Measurements from ENCODE around the gene RAD51C. TPM values are rescaled to one million over a fixed set of nuclear protein-coding genes. Genes with fewer than 3 reads are reported as not detected.
A peak's percentile ranks its signal among the peaks of the same experiment; 100 is the strongest.

RAD51C gene
- total RNA-seq, 1 experiment from 2014 or later, result 15.2 TPM

DNA sequence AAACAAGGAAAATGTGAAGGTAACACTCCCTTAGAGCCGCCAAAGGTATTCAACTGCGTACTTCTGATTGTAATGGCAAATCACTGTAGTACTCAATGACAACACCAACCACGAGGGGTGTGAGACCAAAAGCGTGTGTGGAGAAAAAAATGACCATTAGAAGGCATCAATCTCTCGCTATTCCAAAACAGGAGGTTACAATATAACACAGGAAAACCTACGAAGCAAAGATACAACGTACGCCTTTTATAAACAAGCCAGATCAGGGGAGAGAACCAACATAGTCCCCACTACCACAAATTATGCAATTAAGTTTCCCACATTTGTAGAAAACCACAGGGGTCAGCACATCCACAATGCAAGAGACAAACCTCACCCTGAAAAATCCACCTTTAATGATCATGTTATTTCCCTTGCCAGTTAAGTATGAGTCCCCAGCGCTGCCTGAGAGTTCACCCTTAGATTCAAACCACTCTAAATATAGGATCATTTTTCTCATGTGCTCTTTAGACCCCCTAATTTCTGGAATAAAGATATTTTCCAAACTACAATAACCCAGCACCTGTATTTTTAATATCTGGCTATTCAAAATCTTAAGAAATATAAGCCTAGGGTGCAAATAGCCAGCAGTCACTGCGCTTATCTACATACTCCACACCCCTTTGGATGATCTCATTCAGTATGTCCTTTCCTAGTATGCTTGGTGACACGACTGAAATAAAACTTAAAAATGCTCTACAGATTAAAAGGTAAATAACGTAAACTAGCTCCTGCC, 13.0 kb upstream of the RAD51C start (continued):
- no peak for TF ChIP-seq ZNF138 (CRISPR knock-in tag; conservative IDR thresholded peaks at IDR 0.05)
- TF ChIP-seq JAZF1 (CRISPR knock-in tag; IDR thresholded peaks at IDR 0.05), result 0 out of 2 replicates have a peak, but pooled peaks have one; percentile 39
- TF ChIP-seq NFE2L1 (CRISPR knock-in tag; IDR thresholded peaks at IDR 0.05), result 0 out of 2 replicates have a peak, but pooled peaks have one; percentile 45
- no peak; the same call in 1 of the 2 replicates for TF ChIP-seq MXD4 (CRISPR knock-in tag; IDR thresholded peaks at IDR 0.05; ENCODE audit: borderline replicate concordance)
- TF ChIP-seq, protein P1, sequence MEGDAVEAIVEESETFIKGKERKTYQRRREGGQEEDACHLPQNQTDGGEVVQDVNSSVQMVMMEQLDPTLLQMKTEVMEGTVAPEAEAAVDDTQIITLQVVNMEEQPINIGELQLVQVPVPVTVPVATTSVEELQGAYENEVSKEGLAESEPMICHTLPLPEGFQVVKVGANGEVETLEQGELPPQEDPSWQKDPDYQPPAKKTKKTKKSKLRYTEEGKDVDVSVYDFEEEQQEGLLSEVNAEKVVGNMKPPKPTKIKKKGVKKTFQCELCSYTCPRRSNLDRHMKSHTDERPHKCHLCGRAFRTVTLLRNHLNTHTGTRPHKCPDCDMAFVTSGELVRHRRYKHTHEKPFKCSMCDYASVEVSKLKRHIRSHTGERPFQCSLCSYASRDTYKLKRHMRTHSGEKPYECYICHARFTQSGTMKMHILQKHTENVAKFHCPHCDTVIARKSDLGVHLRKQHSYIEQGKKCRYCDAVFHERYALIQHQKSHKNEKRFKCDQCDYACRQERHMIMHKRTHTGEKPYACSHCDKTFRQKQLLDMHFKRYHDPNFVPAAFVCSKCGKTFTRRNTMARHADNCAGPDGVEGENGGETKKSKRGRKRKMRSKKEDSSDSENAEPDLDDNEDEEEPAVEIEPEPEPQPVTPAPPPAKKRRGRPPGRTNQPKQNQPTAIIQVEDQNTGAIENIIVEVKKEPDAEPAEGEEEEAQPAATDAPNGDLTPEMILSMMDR (IDR thresholded peaks at IDR 0.05), result no peak
- TF ChIP-seq, protein P2, sequence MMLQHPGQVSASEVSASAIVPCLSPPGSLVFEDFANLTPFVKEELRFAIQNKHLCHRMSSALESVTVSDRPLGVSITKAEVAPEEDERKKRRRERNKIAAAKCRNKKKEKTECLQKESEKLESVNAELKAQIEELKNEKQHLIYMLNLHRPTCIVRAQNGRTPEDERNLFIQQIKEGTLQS (CRISPR knock-in tag; conservative IDR thresholded peaks at IDR 0.05), result no peak; the same call in 1 of the 2 replicates
- no peak for TF ChIP-seq ATF1 (CRISPR knock-in tag; IDR thresholded peaks at IDR 0.05)
- peak; percentile 49; the same call in 1 of the 2 replicates for TF ChIP-seq MYBL2 (CRISPR knock-in tag; IDR thresholded peaks at IDR 0.05)
- 0 out of 2 replicates have a peak, but pooled peaks have one; percentile 51 for TF ChIP-seq ZNF232 (CRISPR knock-in tag; IDR thresholded peaks at IDR 0.05)
- TF ChIP-seq SMAD4 (CRISPR knock-in tag; IDR thresholded peaks at IDR 0.05), result peak; percentile 22; the same call in 1 of the 2 replicates
- no peak for TF ChIP-seq HMGA2 (CRISPR knock-in tag; IDR thresholded peaks at IDR 0.05)

DNA sequence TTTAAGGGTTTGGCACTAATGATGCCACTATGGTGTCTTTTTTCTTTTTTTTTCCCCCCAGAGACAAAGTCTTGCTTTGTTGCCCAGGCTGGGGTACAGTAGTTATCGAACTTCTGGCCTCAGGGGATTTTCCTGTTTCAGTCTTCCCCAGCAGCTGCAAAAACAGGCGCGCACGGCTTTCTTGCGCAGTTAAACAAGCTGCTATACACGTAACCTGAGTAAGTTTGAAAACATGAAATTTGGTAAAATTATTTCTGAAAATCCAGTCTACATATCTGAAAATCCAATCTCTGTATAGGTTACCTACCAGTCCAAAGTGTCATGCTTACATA, 12.4 kb upstream of the RAD51C start:
- H3K9me3 Mint-ChIP-seq, result no peaks in the 10 kb centered on the region
- ATAC-seq, result no peak
- H3K36me3 Mint-ChIP-seq, result no peaks in the 10 kb centered on the region
- H3K27me3 Mint-ChIP-seq (ENCODE audit: low read depth), result no peaks in the 10 kb centered on the region; the same call in 1 of the 2 replicates
- TF ChIP-seq NFYB (CRISPR knock-in tag; conservative IDR thresholded peaks at IDR 0.05; ENCODE audit: low read depth), result no peak
- TF ChIP-seq TEAD4 (CRISPR knock-in tag; IDR thresholded peaks at IDR 0.05), result no peak
- TF ChIP-seq, protein P3, sequence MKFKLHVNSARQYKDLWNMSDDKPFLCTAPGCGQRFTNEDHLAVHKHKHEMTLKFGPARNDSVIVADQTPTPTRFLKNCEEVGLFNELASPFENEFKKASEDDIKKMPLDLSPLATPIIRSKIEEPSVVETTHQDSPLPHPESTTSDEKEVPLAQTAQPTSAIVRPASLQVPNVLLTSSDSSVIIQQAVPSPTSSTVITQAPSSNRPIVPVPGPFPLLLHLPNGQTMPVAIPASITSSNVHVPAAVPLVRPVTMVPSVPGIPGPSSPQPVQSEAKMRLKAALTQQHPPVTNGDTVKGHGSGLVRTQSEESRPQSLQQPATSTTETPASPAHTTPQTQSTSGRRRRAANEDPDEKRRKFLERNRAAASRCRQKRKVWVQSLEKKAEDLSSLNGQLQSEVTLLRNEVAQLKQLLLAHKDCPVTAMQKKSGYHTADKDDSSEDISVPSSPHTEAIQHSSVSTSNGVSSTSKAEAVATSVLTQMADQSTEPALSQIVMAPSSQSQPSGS (CRISPR knock-in tag; IDR thresholded peaks at IDR 0.05; ENCODE audit: borderline replicate concordance, low read depth), result no peak
- no peak for TF ChIP-seq SMAD3 (CRISPR knock-in tag; IDR thresholded peaks at IDR 0.05; ENCODE audit: borderline replicate concordance)
- TF ChIP-seq, protein P4, sequence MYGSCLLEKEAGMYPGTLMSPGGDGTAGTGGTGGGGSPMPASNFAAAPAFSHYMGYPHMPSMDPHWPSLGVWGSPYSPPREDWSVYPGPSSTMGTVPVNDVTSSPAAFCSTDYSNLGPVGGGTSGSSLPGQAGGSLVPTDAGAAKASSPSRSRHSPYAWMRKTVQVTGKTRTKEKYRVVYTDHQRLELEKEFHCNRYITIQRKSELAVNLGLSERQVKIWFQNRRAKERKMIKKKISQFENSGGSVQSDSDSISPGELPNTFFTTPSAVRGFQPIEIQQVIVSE (CRISPR knock-in tag; IDR thresholded peaks at IDR 0.05; ENCODE audit: borderline replicate concordance), result no peak
- TF ChIP-seq ZNF416 (CRISPR knock-in tag; IDR thresholded peaks at IDR 0.05), result no peak
- TF ChIP-seq, protein P5, sequence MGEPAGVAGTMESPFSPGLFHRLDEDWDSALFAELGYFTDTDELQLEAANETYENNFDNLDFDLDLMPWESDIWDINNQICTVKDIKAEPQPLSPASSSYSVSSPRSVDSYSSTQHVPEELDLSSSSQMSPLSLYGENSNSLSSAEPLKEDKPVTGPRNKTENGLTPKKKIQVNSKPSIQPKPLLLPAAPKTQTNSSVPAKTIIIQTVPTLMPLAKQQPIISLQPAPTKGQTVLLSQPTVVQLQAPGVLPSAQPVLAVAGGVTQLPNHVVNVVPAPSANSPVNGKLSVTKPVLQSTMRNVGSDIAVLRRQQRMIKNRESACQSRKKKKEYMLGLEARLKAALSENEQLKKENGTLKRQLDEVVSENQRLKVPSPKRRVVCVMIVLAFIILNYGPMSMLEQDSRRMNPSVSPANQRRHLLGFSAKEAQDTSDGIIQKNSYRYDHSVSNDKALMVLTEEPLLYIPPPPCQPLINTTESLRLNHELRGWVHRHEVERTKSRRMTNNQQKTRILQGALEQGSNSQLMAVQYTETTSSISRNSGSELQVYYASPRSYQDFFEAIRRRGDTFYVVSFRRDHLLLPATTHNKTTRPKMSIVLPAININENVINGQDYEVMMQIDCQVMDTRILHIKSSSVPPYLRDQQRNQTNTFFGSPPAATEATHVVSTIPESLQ (CRISPR knock-in tag; IDR thresholded peaks at IDR 0.05), result no peak
- H3K4me3 Mint-ChIP-seq, result no peak overlapping the region
- 0 out of 2 replicates have a peak, but pooled peaks cover 4% of the 10 kb centered on the region for H3K4me1 Mint-ChIP-seq
- ChIA-PET POLR2A (no interaction called here), CTCF (no interaction called here)
- no peak overlapping the region for H3K27ac Mint-ChIP-seq
- DNase-seq (ENCODE audit: low spot score), result no peak
